GM21528 (cell line): Measurements from ENCODE around the gene LINC00632.
"Not testable (repeated sequence)": the region's sequence is repeated elsewhere in the genome, so short reads cannot be mapped to it uniquely, and the experiment has no call there.

Source experiments
- ATAC-seq: cut with Tn5 transposase; IDR thresholded peaks from one replicate; pipeline ENCODE4 v1.9.1; 2021; ENCODE audit warnings: mild to moderate bottlenecking, moderate library complexity; ENCODE audit not compliant: unreplicated experiment, low FRiP score

Gene LINC00632

DNA sequence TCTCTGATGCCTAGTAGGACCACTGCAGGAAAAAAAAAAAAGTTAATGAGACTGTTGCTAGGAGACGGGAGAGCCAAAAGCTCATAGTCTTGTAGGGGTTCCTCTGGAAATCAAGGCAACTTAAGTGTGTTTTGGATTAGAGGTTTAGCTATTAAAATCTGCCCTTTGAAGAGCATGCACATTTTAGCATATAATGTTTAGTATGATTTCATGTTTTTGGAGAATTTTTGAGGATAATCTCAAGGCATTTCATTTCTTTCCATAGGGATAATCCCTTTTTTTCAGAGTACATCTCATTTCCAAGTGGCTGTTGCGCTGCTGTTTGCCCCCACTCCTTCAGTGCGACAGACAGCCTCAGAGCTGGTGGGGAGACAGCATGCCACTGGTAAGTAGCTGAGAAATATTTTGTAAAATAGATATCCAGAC is at the start of gene LINC00632:
Gene LINC00632, plus strand, starts transcription at position 339 of the 426 bp plus-strand sequence.
- ATAC-seq, result no peak

DNA sequence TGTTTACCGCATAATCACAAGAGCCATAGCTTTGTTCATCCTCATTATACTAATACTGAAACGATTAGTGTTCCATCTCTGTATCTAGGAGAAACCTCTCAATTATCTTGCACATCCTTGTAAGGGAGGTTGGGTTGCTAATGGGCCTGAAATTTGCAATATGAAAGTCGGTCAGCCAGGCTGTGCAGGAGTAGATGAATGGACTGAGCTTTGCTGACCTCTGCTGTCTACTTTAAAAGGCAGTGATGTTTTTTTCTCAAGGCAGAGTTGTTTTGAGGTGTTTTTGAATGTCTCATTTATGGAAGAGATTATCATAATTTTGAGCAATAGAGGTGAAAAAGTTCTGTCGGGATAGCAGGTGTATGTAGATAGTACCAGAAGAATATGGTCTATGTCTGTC is 47.9 kb upstream of the LINC00632 start:
- no peak for ATAC-seq

DNA sequence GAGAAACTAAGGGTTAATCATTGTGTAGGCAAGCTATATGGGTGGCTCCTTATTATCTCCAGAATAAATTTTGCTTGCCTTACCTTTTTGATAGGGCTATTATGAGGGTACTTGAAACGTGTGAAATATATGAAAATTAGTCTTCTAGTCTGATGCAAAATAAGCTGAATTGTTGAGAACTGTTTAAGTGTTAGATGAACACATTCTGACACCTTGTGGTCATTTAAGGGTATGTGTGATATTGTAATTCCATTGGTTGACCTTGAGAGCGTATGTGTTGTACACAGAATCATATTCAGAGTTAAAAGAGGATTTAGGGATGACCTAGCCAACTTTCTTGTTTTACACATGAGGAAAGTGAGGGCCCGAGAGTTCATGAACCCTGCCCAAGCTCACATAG is 44.6 kb upstream of the LINC00632 start:
- no peak for ATAC-seq

DNA sequence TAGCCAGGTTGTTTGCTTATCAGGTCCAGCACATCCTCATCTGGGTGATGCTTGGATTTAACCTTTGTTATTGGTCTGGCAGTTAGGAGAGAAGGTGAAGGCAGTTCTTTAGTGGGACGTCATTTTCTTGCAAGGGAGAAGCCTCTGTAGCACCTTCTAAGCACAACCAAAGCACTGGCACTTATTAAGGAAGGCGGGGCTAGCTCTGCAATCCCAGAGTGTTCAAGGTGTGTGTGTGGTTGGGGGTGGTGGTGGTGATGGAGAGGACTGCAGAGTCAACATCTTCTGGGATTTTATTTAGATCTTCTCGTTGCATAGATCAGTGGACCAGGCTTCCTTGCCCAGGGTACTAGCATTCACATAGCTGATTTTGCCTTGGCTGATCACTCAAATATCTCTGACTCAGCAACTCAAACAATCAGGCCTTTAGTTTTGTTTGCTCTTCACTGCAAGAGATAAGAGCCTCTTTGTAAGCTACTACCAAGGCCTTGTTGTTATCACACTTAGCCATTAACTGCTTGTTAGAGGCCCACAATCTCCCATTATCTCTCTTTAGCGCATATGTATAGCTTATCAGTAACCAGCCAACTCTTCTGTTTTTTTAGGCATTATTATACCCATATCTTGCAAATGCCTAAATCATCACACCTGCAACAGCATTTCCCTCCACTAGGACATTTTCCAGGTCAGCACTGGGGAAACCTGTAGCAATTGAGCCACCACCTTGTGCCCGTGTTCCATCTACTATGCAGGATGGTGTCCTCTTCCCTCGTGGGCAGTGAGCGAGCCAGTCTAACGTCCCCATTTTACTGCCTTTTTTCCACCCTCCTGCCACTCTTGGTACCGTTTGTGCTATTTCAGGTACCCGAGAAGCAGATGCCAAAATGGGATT is 36.5 kb upstream of the LINC00632 start:
- no peak for ATAC-seq

DNA sequence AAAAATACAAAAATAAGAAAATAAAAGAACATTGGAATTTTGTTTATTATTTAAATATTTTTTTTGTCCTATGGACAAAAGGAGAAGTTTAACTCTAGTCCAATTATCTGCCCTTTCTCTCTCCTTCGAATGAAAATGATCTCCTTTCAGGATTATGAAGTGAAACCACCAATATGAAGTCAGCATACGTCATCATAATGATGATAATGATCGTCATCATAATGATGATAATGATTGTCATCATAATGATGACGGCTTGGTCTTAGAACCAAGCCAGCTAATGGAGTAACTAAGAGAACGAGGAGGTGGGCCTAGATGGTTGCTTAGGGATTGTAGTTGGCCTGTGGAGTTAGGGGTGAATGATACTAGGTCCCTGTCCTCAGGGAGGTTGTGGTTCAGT is 21.9 kb upstream of the LINC00632 start:
- ATAC-seq, result no peak

DNA sequence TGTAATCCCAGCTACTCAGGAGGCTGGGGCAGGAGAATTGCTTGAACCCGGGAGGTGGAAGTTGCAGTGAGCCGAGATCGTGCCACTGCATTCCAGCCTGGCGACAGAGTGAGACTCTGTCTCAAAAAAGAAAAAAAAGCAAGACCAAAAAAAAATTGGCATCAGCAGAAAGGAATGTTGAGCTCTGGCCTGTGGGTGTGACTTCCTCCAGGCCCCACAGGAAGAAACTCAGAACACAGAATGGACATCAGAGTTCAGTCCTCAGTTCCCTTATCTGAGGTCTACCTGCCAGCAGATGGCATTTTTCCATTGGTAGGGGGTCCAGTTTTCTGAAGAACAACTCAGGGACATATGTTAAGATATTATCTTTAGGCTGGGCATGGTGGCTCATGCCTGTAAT is 18.0 kb upstream of the LINC00632 start:
- ATAC-seq, result not testable (repeated sequence)

DNA sequence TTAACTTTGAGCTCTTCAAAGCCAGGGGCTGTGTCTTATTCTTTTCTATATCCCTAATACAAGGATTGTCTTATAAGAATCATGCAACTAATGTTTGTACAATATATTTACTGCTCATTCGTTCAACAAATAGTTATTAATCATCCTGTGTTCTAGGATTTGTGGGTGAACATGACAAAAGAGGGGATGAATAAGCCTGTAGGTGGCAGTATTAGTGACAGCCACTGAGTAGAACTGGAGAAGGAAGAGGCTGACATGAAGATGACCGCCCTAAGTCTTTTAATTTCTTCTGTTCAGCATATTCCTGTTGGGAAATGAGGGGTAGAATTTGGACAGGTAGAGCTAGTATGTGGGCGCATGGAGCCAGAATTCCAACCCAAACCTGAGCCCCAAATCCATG is 11.9 kb upstream of the LINC00632 start:
- no peak for ATAC-seq

DNA sequence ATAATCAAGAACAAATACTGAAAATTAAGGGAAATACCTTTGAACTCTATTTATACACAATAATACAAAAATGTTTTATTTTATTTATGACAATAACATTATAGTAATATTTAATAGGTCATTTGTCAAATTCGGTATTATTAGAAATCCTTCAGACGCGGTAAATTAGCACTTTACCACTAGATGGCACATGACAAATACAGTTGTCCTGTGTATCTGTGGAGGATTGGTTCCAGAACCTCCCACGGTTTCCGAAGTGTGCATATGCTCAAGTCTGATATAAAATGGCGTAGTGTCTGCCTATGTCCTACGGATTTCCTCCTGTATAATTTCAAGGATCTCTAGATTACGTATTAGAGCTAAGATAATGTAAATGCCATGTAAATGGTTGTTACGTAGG is 8.1 kb upstream of the LINC00632 start:
- no peak for ATAC-seq

DNA sequence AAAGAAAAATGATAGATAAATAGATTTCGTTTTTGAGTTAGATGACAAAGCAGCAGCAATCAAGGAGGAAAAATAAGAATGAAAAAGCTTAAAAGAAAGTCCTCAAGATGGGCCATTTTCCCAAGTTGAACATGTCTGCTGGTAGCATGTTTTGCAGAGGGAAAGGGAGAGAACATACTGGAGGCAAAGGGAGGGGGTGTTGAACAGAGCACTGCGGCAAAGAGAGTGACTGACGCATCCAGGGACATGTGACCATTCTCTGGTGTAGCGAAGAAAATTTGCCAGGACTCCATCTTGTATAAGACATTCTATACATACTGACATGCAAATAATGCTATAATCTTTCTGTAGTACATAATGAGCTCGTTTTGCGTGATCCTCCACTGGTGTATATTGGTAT is 1.2 kb downstream of the LINC00632 start:
- ATAC-seq, result no peak

DNA sequence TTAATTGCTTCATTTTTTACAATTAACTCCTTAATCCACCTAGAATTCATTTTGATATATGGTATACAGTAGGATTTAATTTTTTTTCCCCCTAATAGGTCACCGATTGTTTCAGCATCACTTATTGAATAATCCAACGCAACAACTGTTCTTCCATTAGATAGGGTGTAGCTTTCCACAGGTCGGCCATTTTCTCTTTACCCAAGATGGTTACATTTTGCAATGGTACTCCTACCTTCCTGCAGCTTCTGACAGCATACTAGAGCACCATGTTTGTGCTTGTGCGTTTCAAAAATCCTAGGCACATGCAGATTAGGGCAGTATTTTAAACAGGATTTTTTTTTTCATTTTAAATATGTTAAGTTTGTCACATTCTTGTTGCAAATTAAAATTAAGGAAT is 2.3 kb downstream of the LINC00632 start:
- ATAC-seq, result no peak

DNA sequence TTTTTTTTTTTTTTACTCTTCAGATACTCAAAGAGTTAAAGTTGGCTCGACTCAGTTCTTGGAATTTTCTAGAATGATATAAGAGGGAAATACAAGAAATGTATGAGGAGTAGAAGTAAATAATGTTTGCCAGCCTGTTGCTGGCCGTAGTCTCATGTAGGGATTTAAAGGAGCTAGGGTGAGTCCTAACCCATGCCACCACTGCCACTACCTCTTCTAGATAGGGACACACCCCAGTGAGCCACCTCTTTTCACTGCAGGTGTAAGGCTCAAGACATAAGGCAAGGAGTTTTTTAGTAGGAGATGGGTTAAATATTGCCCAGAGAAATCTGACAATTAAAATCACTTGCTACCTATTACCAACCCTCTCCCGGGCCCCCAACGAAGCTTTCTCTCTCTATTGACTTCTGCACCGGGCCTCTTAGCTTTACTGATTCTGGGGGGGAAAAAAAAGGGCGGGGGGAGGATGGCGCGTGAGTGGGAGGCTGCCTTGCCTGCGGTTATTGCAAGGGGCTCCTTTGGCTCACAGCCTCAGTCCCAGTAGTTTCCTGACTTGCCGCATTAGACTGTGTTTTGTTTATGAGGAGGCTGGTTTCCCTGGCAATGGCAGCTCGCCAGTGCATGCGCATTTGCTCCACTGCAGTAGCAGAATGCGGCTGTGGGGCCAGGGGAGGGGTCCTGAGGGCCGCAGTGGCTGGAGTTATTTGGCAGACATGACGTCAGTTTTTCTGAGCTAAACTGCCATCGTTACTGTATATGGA is 3.0 kb downstream of the LINC00632 start:
- no peak for ATAC-seq

DNA sequence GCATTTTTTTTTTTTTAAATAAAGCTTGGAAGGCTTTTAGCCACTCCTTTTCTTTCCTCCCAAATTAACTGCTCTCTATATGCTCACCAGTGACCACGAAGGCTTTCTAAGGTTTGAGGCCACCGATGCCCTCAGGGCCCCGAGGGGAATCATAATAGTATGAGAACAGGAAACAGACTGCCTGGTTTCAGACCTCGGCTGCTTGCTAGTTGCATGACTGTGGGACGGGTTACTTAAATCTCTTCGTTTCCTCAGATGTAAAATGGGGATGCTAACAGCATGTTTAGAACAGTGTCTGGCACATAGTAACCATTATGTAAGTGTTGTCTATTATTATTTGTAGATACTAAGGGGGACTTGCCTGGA is 3.6 kb downstream of the LINC00632 start:
- no peak for ATAC-seq

DNA sequence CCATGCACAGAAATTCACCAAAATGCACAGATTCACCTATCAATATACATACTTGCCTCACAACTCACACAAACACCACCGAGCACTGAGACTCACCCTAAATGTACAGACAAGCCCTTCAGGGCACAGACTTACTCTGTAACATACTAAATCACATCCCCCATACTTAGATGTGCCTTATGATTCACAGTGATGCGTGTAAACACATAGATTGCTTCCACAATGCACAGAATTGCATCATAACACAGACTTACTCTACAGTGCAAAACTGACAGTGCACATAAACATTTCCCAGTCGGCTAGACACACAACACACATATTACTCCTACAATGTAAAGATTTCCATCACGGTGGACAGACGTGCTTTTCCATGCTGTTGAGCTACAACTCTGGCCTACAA is 6.2 kb downstream of the LINC00632 start:
- ATAC-seq, result no peak

DNA sequence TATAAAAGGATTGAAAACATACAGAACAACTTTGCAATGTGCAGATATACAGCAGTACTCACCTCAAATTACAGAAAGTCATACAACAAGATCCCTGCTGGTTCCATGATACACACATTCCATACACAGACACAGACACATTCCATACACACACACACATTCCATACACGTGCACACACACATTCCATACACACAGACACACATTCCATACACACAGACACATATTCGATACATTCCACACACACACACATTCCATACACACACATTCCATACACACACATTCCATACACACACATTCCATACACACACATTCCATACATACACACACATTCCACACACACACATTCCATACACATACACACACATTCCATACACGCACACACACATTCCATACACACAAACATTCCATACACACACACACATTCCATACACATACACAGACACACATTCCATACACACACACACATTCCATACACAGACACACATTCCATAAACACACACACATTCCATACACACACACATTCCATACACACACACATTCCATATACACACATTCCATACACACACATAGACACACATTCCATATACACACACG is 13.7 kb downstream of the LINC00632 start:
- no peak for ATAC-seq

DNA sequence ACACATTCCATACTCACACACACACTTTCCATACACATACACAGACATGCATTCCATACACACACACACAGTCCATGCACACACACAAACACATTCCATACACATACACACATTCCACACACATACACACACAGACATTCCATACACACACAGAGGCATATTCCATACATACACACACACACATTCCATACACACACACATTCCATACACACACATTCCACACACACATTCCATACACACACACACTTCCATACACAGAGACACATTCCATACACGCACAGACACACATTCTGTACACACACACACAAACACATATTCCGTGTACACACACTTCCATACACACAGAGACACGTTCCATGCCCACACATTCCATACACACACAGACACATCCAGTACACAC is 14.8 kb downstream of the LINC00632 start:
- ATAC-seq, result no peak

DNA sequence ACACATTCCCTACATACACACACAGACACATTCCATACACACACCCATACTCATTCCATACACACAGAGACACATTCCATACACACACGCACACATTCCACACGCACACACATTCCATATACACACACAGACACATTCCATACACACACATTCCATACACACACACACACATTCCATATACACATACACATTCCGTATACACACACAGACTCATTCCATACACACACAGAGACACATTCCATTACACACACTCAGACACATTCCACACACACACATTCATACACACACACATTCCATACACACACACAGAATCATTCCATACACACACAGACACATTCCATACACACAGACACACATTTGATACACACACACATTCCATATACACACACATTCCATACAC is 15.2 kb downstream of the LINC00632 start:
- no peak for ATAC-seq

DNA sequence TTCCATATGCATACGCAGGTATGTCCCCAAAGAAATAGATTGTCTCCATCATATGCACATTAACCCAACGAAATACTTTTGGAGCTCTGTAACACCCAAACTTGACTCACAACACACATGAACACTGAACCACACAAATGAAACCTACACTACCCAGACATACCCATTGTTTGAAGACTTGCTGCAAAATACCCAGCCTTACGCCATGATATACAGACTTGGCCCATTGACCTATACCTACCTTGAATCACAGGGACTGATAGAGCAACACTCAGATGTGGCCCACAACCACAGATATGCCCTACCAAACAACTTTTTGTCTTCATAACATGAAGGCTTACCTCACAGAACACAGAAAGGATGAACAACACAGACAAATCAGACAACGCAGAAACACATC is 15.9 kb downstream of the LINC00632 start:
- no peak for ATAC-seq

DNA sequence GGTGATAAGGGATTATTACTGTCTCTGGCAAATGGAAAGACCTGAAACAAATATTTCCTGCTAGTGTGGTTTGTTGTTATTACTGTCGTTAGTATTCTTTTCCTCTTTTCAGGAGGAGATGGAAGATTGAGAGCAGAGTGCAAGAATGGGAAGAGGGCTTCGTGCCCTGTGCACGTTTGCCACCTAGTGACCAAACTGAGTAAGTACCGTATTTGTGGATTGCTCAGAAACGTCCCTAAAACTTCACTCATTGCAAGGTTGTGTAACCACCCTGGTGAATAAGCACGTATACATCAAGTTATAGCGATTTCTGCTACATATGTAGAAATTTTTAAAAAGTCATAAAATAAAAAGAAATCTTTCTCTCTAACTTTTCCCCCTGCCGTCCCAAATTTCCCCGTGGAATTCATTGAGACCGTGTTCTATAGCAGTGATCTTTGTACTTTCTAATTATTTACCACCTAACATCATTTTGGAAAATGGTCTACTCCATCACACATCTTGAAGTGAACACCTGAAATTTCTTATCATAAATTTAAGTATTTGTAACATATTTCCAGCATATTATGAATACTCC is 24.3 kb downstream of the LINC00632 start:
- peak; percentile 74 for ATAC-seq

DNA sequence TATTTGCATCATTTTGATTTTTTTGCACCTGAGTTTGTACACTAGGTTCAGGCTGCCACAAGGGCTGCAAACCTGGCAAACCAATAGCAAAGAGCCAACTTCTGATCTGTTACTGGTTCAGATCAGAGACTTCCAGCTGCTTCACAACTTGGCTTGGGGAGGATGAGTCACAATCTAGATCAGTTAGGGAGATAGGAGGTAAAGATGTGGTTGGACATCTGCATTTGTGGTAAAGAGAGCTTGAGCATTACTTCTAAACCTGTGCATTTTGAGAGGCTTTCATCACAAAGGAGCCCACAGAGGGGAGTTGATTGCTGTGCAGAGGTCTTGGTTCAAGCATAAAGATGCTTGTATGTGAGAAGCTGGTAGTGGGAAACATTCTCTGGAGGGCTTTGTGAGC is 34.5 kb downstream of the LINC00632 start:
- no peak for ATAC-seq

DNA sequence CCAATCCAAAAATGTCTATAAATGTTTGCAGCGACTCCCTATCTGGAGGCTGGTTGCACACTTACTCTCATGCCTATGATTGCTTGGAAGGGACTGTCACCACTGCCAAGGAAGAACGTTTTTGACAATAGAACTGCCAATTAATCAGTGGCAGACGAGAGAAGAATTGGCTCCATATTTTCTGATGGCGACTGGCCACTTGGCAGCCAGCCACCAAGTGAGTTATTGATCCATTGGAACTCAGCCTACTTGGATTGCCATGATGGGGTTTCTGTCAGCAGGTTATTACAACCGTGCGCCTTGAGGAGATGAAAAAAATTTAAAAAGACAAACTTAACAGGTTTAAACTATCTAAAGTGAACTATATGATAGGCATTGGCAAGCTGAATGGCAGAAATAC is 47.4 kb downstream of the LINC00632 start:
- ATAC-seq, result no peak

DNA sequence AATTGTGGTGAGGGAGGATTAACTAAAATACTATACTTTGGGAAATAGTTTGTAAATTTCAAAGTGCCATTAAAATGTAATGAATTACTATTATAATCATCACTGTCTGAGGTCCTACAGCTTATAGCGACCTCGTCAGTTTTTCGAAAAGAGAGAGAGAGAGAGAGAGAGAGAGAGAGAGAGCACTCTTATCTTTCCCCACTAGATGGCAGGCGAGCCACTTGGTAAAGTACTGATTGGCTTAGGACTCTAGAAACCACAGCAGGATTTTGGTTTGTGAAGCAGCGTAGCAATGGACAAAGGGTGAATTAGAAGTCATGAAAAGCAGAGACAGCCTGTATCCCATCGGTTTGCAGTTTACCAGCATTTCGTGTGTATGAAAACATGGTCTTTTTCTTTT is 52.5 kb downstream of the LINC00632 start:
- no peak for ATAC-seq
